ENCODE data around the gene PRMT1.

- no peak for TF ChIP-seq CTCF (conservative IDR thresholded peaks at IDR 0.05; ENCODE audit: low read depth, low read length)
- no peak for TF ChIP-seq EZH2 (IDR thresholded peaks at IDR 0.05; ENCODE audit: borderline replicate concordance, low read depth, low read length, poor library complexity, severe bottlenecking)
These were observed 19.0 kb downstream of the PRMT1 start for GRCh38 chr19:49696115-49696514.
